GM12878 (cell line): ENCODE data around the gene SMPD2. TPM values are rescaled to one million over a fixed set of nuclear protein-coding genes. Genes with fewer than 3 reads are reported as not detected.

Experiments
- ATAC-seq: fragments of 200-7000 bp; cut with Tn5 transposase; 3 replicates; pipeline ENCODE4 v1.9.1; 2020; ENCODE audit warnings: mild to moderate bottlenecking, moderate library complexity
- BruUV-seq: library from RNA; stranded (reverse); fragments of 400-500 nt; replicated peaks from 2 replicates; lab custom pipeline; 2021; lab: Mats Ljungman, UMichigan
- CTCF ChIA-PET: fragments of 300-600 bp; sonication (Branson Sonifier 250); formaldehyde crosslinking; extraction: SDS; loops from one replicate; lab custom pipeline; 2021; ENCODE audit warnings: inconsistent platforms; lab: Yijun Ruan, JAX
- POLR2A ChIA-PET: fragments of 350-600 bp; formaldehyde crosslinking; extraction: SDS; loops from one replicate; lab custom pipeline; 2021; ENCODE audit warnings: inconsistent platforms; lab: Charles Lee
- RAD21 ChIA-PET: fragments of 300-600 bp; sonication (Branson Sonifier 250); formaldehyde crosslinking; loops from one replicate; lab custom pipeline; 2023; ENCODE audit warnings: antibody characterized with exemption; ENCODE audit not compliant: unreplicated experiment; lab: Charles Lee
- SMC1A ChIA-PET: fragments of 300-600 bp; sonication (Branson Sonifier 250); formaldehyde crosslinking; loops from one replicate; lab custom pipeline; 2023; ENCODE audit not compliant: unreplicated experiment, uncharacterized antibody; lab: Charles Lee
- DNase-seq: peaks from one replicate; pipeline ENCODE4 v3.0.0-alpha.2; 2011; ENCODE audit warnings: low read depth, low spot score
- FAIRE-seq: peaks from 3 replicates; lab custom pipeline; 2011; peaks lifted over from hg19 to GRCh38; lab: Jason Lieb, UNC
- H2AFZ ChIP-seq: 2 replicates; pipeline ENCODE4 v1.6.0; 2011; ENCODE audit warnings: low read depth, low read length, control low read depth; ENCODE audit not compliant: control insufficient read depth
- H3K27ac ChIP-seq: 2 replicates; pipeline ENCODE4 v1.5.1; 2011; ENCODE audit warnings: control low read depth; ENCODE audit not compliant: control insufficient read depth, insufficient read depth
- H3K27me3 ChIP-seq, 2 experiments: replicated peaks in 1 of 2; 2 replicates each; pipeline versions ENCODE4 v1.6.0 to v1.6.1; 2011; ENCODE audit warnings: low read length in 1 of 2; ENCODE audit not compliant: control insufficient read depth in 2 of 2, insufficient read depth in 2 of 2
- H3K36me3 ChIP-seq, 2 experiments: 2 replicates each; pipeline ENCODE4 v1.5.1; 2011; ENCODE audit warnings: low read length in 1 of 2; ENCODE audit not compliant: control insufficient read depth in 2 of 2, insufficient read depth in 2 of 2
- H3K4me1 ChIP-seq: 2 replicates; pipeline ENCODE4 v1.6.1; 2011; ENCODE audit warnings: mild to moderate bottlenecking, low read length, moderate library complexity, mixed read lengths; ENCODE audit not compliant: control insufficient read depth, insufficient read depth
- H3K4me2 ChIP-seq: 2 replicates; pipeline ENCODE4 v1.6.0; 2011; ENCODE audit warnings: control low read depth; ENCODE audit not compliant: control insufficient read depth, insufficient read depth
- H3K4me3 ChIP-seq: fragments of 200-600 bp; sonication (generic); 2 replicates; pipeline ENCODE4 v1.5.1; 2016
- H3K79me2 ChIP-seq: 2 replicates; pipeline ENCODE4 v1.6.0; 2011; ENCODE audit warnings: low read length; ENCODE audit not compliant: control insufficient read depth, insufficient read depth
- H3K9ac ChIP-seq: 2 replicates; pipeline ENCODE4 v1.8.0; 2011; ENCODE audit warnings: low read length, control low read depth, mixed read lengths; ENCODE audit not compliant: control insufficient read depth, insufficient read depth
- H3K9me3 ChIP-seq: replicated peaks from 3 replicates; pipeline ENCODE4 v1.5.1; 2011; ENCODE audit warnings: mild to moderate bottlenecking, low read length; ENCODE audit not compliant: control insufficient read depth, insufficient read depth
- H4K20me1 ChIP-seq: 2 replicates; pipeline ENCODE4 v1.6.0; 2011; ENCODE audit not compliant: control insufficient read depth, insufficient read depth
- BCL11A ChIP-seq: IDR thresholded peaks from 2 replicates; pipeline ENCODE4 v1.6.1; 2011; ENCODE audit warnings: low read depth, low read length
- CBX5 ChIP-seq: sonication (generic); IDR thresholded peaks from 2 replicates; pipeline ENCODE4 v1.6.1; 2016; ENCODE audit warnings: low read depth, moderate library complexity, mild to moderate bottlenecking, inconsistent platforms
- HCFC1 ChIP-seq: fragments of 150-350 bp; IDR thresholded peaks from 2 replicates; pipeline ENCODE4 v1.6.1; 2014; ENCODE audit warnings: low read length
- NR2F1 ChIP-seq: fragments of 450-650 bp; conservative IDR thresholded peaks from 2 replicates; pipeline ENCODE4 v1.6.1; 2017; ENCODE audit warnings: mild to moderate bottlenecking
- PAX8 ChIP-seq: fragments of 450-650 bp; IDR thresholded peaks from 2 replicates; pipeline ENCODE4 v1.6.1; 2017; ENCODE audit warnings: mild to moderate bottlenecking, moderate library complexity
- SP1 ChIP-seq: IDR thresholded peaks from one replicate; pipeline ENCODE4 v1.6.1; 2011; ENCODE audit warnings: low read depth, low read length
- SRF ChIP-seq, 2 experiments: IDR thresholded peaks; 2 replicates each; pipeline ENCODE4 v1.6.1; 2011; ENCODE audit warnings: low read depth in 2 of 2, low read length in 2 of 2, mild to moderate bottlenecking in 1 of 2, moderate library complexity in 1 of 2
- SUZ12 ChIP-seq: fragments of 200-600 bp; sonication (generic); IDR thresholded peaks from one replicate; pipeline ENCODE4 v1.6.1; 2018; ENCODE audit warnings: antibody characterized with exemption, mild to moderate bottlenecking; ENCODE audit not compliant: unreplicated experiment
- YBX1 ChIP-seq: fragments of 450-650 bp; IDR thresholded peaks from 2 replicates; pipeline ENCODE4 v1.6.1; 2016; ENCODE audit warnings: antibody characterized with exemption
- YY1 ChIP-seq: IDR thresholded peaks from 2 replicates; pipeline ENCODE4 v1.6.1; 2011; ENCODE audit warnings: low read depth, mild to moderate bottlenecking, low read length
- ZZZ3 ChIP-seq: IDR thresholded peaks from 2 replicates; pipeline ENCODE4 v1.6.1; 2011; ENCODE audit warnings: low read depth; ENCODE audit not compliant: control insufficient read depth, insufficient read length
- WGBS: methylation state at CpG from one replicate; pipeline ENCODE4 v1.1.6; 2016; ENCODE audit warnings: low lambda C conversion rate; ENCODE audit not compliant: insufficient replicate concordance, insufficient coverage; ENCODE audit errors: missing lambda C conversion rate; 5-methylcytosine and 5-hydroxymethylcytosine counted together
- in situ Hi-C: fragments of 300-500 bp; cut with MboI; formaldehyde crosslinking; loops from 9 replicates; pipeline ENCODE4 v1.14.3; 2018; ENCODE audit warnings: mixed read lengths
- intact Hi-C: fragments of 100-400 bp; cut with micrococcal nuclease; formaldehyde crosslinking; loops from one replicate; pipeline ENCODE4 v1.14.2; 2022; ENCODE audit not compliant: unreplicated experiment
- polyA plus RNA-seq, 11 experiments: library from polyadenylated mRNA; depleted of rRNA in 4 of 11; unstranded in 6 of 11; stranded (reverse) in 5 of 11; fragments of >200 nt; fragmentation: Nextera tagmentation in 4 of 11; fragmentation: Illumina TruSeq in 1 of 11; extraction: Ambion mirVana in 4 of 11; extraction: Trizol in 1 of 11; gene quantifications; 1 replicate in 1 of 11; 2 replicates in 10 of 11; pipeline versions ENCODE4 v1.2.1 to v1.2.3, GENCODE V29; 2011 to 2016; ENCODE audit warnings: inconsistent platforms in 2 of 11, missing spikeins in 2 of 11, low read depth in 1 of 11
- total RNA-seq, 4 experiments: library from RNA; depleted of rRNA in 3 of 4; stranded (reverse); fragments of >200 nt in 3 of 4; fragmentation: Illumina TruSeq in 1 of 4; extraction: Trizol in 1 of 4; gene quantifications; 2 replicates each; pipeline versions ENCODE4 v1.2.1 to v1.2.3, GENCODE V29; 2013 to 2021
- TF ChIP-seq, protein P1 (sequence below): fragments of 450-650 bp; IDR thresholded peaks from 2 replicates; pipeline ENCODE4 v1.6.1; 2016; ENCODE audit warnings: mild to moderate bottlenecking
- TF ChIP-seq, protein P2 (sequence below): fragments of 450-650 bp; IDR thresholded peaks from 2 replicates; pipeline ENCODE4 v1.6.1; 2017; ENCODE audit warnings: low read depth, mild to moderate bottlenecking, moderate library complexity
- TF ChIP-seq, protein P3 (sequence below): fragments of 450-650 bp; IDR thresholded peaks from 2 replicates; pipeline ENCODE4 v1.6.1; 2016; ENCODE audit warnings: mild to moderate bottlenecking, moderate library complexity, borderline replicate concordance
- TF ChIP-seq, protein P4 (sequence below): fragments of 450-650 bp; IDR thresholded peaks from 2 replicates; pipeline ENCODE4 v1.6.1; 2017; ENCODE audit warnings: antibody characterized with exemption, mild to moderate bottlenecking, moderate library complexity

SMPD2 gene
- total and polyA plus RNA-seq, 10 of the 15 experiments (the other 5 are each of a cell fraction or from before 2014, with no cell fraction given), result 0.06 to 15.4 (median 9.7) TPM

DNA sequence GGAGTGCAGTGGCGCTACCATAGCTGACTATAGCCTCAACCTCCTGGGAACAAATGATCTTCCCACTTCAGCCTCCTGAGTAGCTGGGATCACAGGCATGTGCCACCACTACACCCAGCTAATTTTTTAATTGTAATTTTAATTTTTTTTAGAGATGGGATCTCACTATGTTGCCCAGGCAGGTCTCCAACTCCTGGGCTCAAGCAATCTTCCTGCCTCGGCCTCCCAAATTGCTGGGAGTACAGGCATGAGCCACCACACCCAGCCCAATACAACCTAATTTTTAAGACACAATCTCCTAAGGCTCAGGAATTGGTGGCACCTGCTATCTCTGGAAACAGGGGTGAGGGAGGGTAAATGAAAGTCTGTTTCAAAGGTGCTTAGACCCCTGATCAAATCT, 36.7 kb downstream of the SMPD2 start:
- H3K4me2 ChIP-seq, result peak overlapping the region; percentile 84
- peaks cover 0 to 29% of the 10 kb centered on the region in 2 experiments for H3K36me3 ChIP-seq
- CTCF ChIA-PET, result interaction anchor here (2.0 kb wide), 1 partner anchor 13 kb away, joined by 4 read pairs; no protein-coding TSS in a partner anchor
- POLR2A ChIA-PET, result interaction anchor here (0.6 kb wide), 1 partner anchor 20 kb away, joined by 3 read pairs; no protein-coding TSS in a partner anchor
- SMC1A ChIA-PET, result interaction anchor here (1.2 to 9.4 kb wide), 3 partner anchors 8 to 20 kb away, joined by 3 to 148 read pairs (median 14); partner anchors contain the start of gene MICAL1
- FAIRE-seq (no peak), DNase-seq (no peak), ATAC-seq (no peak)
- no TSS peak for BruUV-seq
- 100% methylated on average over 2 of the region's 2 CpGs for WGBS
- H3K9me3 ChIP-seq, result no peaks in the 10 kb centered on the region
- H4K20me1 ChIP-seq, result no peaks in the 10 kb centered on the region
- peak overlapping the region; percentile 56; the same call in 1 of the 2 replicates for H3K4me3 ChIP-seq
- H3K79me2 ChIP-seq, result peaks cover 74% of the 10 kb centered on the region
- RAD21 ChIA-PET, result interaction anchor here (1.7 kb wide), 1 partner anchor 13 kb away, joined by 4 read pairs; no protein-coding TSS in a partner anchor
- intact Hi-C loops, result loop anchor here (10.0 kb wide), 1 partner anchor 708 kb away; the partner anchor contains the start of gene CDC40
- H3K27me3 ChIP-seq, result no peaks in the 10 kb centered on the region
- H2AFZ ChIP-seq, result no peak overlapping the region
- in situ Hi-C loops, result no loop called here
- H3K27ac ChIP-seq, result peak overlapping the region; percentile 64; the same call in 1 of the 2 replicates
- no peak overlapping the region for H3K9ac ChIP-seq
- peaks cover 15% of the 10 kb centered on the region for H3K4me1 ChIP-seq
- TF ChIP-seq BCL11A (no peak), PAX8 (no peak), YBX1 (no peak), ZZZ3 (no peak), NR2F1 (no peak), HCFC1 (no peak), SUZ12 (no peak), SRF (IDR thresholded peaks at IDR 0.05; ENCODE audit: low read depth in 2 of 2, low read length in 2 of 2) (no peak), YY1 (no peak), CBX5 (no peak), SP1 (no peak)
- TF ChIP-seq, protein P1, sequence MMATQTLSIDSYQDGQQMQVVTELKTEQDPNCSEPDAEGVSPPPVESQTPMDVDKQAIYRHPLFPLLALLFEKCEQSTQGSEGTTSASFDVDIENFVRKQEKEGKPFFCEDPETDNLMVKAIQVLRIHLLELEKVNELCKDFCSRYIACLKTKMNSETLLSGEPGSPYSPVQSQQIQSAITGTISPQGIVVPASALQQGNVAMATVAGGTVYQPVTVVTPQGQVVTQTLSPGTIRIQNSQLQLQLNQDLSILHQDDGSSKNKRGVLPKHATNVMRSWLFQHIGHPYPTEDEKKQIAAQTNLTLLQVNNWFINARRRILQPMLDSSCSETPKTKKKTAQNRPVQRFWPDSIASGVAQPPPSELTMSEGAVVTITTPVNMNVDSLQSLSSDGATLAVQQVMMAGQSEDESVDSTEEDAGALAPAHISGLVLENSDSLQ, result no peak
- TF ChIP-seq, protein P2, sequence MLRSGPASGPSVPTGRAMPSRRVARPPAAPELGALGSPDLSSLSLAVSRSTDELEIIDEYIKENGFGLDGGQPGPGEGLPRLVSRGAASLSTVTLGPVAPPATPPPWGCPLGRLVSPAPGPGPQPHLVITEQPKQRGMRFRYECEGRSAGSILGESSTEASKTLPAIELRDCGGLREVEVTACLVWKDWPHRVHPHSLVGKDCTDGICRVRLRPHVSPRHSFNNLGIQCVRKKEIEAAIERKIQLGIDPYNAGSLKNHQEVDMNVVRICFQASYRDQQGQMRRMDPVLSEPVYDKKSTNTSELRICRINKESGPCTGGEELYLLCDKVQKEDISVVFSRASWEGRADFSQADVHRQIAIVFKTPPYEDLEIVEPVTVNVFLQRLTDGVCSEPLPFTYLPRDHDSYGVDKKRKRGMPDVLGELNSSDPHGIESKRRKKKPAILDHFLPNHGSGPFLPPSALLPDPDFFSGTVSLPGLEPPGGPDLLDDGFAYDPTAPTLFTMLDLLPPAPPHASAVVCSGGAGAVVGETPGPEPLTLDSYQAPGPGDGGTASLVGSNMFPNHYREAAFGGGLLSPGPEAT, result no peak
- TF ChIP-seq, protein P3, sequence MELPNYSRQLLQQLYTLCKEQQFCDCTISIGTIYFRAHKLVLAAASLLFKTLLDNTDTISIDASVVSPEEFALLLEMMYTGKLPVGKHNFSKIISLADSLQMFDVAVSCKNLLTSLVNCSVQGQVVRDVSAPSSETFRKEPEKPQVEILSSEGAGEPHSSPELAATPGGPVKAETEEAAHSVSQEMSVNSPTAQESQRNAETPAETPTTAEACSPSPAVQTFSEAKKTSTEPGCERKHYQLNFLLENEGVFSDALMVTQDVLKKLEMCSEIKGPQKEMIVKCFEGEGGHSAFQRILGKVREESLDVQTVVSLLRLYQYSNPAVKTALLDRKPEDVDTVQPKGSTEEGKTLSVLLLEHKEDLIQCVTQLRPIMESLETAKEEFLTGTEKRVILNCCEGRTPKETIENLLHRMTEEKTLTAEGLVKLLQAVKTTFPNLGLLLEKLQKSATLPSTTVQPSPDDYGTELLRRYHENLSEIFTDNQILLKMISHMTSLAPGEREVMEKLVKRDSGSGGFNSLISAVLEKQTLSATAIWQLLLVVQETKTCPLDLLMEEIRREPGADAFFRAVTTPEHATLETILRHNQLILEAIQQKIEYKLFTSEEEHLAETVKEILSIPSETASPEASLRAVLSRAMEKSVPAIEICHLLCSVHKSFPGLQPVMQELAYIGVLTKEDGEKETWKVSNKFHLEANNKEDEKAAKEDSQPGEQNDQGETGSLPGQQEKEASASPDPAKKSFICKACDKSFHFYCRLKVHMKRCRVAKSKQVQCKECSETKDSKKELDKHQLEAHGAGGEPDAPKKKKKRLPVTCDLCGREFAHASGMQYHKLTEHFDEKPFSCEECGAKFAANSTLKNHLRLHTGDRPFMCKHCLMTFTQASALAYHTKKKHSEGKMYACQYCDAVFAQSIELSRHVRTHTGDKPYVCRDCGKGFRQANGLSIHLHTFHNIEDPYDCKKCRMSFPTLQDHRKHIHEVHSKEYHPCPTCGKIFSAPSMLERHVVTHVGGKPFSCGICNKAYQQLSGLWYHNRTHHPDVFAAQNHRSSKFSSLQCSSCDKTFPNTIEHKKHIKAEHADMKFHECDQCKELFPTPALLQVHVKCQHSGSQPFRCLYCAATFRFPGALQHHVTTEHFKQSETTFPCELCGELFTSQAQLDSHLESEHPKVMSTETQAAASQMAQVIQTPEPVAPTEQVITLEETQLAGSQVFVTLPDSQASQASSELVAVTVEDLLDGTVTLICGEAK, result no peak
- TF ChIP-seq, protein P4, sequence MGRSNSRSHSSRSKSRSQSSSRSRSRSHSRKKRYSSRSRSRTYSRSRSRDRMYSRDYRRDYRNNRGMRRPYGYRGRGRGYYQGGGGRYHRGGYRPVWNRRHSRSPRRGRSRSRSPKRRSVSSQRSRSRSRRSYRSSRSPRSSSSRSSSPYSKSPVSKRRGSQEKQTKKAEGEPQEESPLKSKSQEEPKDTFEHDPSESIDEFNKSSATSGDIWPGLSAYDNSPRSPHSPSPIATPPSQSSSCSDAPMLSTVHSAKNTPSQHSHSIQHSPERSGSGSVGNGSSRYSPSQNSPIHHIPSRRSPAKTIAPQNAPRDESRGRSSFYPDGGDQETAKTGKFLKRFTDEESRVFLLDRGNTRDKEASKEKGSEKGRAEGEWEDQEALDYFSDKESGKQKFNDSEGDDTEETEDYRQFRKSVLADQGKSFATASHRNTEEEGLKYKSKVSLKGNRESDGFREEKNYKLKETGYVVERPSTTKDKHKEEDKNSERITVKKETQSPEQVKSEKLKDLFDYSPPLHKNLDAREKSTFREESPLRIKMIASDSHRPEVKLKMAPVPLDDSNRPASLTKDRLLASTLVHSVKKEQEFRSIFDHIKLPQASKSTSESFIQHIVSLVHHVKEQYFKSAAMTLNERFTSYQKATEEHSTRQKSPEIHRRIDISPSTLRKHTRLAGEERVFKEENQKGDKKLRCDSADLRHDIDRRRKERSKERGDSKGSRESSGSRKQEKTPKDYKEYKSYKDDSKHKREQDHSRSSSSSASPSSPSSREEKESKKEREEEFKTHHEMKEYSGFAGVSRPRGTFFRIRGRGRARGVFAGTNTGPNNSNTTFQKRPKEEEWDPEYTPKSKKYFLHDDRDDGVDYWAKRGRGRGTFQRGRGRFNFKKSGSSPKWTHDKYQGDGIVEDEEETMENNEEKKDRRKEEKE, result no peak
